ENCODE measurements around the gene CYP4V2.

CYP4V2 gene

GRCh38 chr4:186201010-186201409, 9.6 kb downstream of the CYP4V2 start:
- TF ChIP-seq POLR2A (IDR thresholded peaks at IDR 0.05; ENCODE audit: low read length) (no peak), GATA1 (IDR thresholded peaks at IDR 0.05; ENCODE audit: low read depth, low read length) (no peak)
- no peak for DNase-seq

GRCh38 chr4:186201535-186202230, 10.3 kb downstream of the CYP4V2 start:
- DNase-seq = peak; percentile 27 to 41
- TF ChIP-seq POLR2A (IDR thresholded peaks at IDR 0.05; ENCODE audit: low read length) (no peak), GATA1 (IDR thresholded peaks at IDR 0.05; ENCODE audit: low read depth, low read length) (no peak)

- no peak for TF ChIP-seq GATA1 (IDR thresholded peaks at IDR 0.05; ENCODE audit: low read depth, low read length)
- peak; percentile 4 for TF ChIP-seq POLR2A (IDR thresholded peaks at IDR 0.05; ENCODE audit: low read length)
- no peak for DNase-seq
Observed at GRCh38 chr4:186202490-186203140, 11.2 kb downstream of the CYP4V2 start.

GRCh38 chr4:186203406-186203805, 12.0 kb downstream of the CYP4V2 start:
- no peak for TF ChIP-seq GATA1 (IDR thresholded peaks at IDR 0.05; ENCODE audit: low read depth, low read length)
- TF ChIP-seq POLR2A (IDR thresholded peaks at IDR 0.05; ENCODE audit: low read length) = no peak
- DNase-seq = peak in 1 of 2 experiments; percentile 18

- TF ChIP-seq GATA1 (IDR thresholded peaks at IDR 0.05; ENCODE audit: low read depth, low read length) (no peak), POLR2A (IDR thresholded peaks at IDR 0.05; ENCODE audit: low read length) (peak; percentile 32)
- DNase-seq = no peak
Observed at GRCh38 chr4:186204103-186204559, 12.8 kb downstream of the CYP4V2 start.

GRCh38 chr4:186204686-186205085, 13.3 kb downstream of the CYP4V2 start:
- DNase-seq = no peak
- TF ChIP-seq GATA1 (IDR thresholded peaks at IDR 0.05; ENCODE audit: low read depth, low read length) (no peak), POLR2A (IDR thresholded peaks at IDR 0.05; ENCODE audit: low read length) (no peak)

GRCh38 chr4:186205156-186205555, 13.8 kb downstream of the CYP4V2 start:
- DNase-seq = no peak

GRCh38 chr4:186216465-186217024, 25.2 kb downstream of the CYP4V2 start:
- TF ChIP-seq POLR2A (IDR thresholded peaks at IDR 0.05; ENCODE audit: low read length) (no peak), GATA1 (IDR thresholded peaks at IDR 0.05; ENCODE audit: low read depth, low read length) (no peak)
- no peak for DNase-seq

More at GRCh38 chr4:186205156-186205555, 13.8 kb downstream of the CYP4V2 start:
- TF ChIP-seq GATA1 (IDR thresholded peaks at IDR 0.05; ENCODE audit: low read depth, low read length) (no peak), POLR2A (IDR thresholded peaks at IDR 0.05; ENCODE audit: low read length) (no peak)

GRCh38 chr4:186217733-186218293, 26.4 kb downstream of the CYP4V2 start:
- TF ChIP-seq POLR2A (IDR thresholded peaks at IDR 0.05; ENCODE audit: low read length) (no peak), GATA1 (IDR thresholded peaks at IDR 0.05; ENCODE audit: low read depth, low read length) (no peak)
- no peak for DNase-seq

GRCh38 chr4:186221624-186222023, 30.3 kb downstream of the CYP4V2 start:
- TF ChIP-seq GATA1 (IDR thresholded peaks at IDR 0.05; ENCODE audit: low read depth, low read length) (no peak), POLR2A (IDR thresholded peaks at IDR 0.05; ENCODE audit: low read length) (no peak)
- DNase-seq = no peak

GRCh38 chr4:186225848-186226247, 34.5 kb downstream of the CYP4V2 start:
- DNase-seq = no peak
- no peak for TF ChIP-seq POLR2A (IDR thresholded peaks at IDR 0.05; ENCODE audit: low read length)
- no peak for TF ChIP-seq GATA1 (IDR thresholded peaks at IDR 0.05; ENCODE audit: low read depth, low read length)

- no peak for DNase-seq
- TF ChIP-seq GATA1 (IDR thresholded peaks at IDR 0.05; ENCODE audit: low read depth, low read length) (no peak), POLR2A (IDR thresholded peaks at IDR 0.05; ENCODE audit: low read length) (no peak)
Observed at GRCh38 chr4:186226521-186227189, 35.3 kb downstream of the CYP4V2 start.

GRCh38 chr4:186227221-186227620, 35.9 kb downstream of the CYP4V2 start, which contains the start of gene KLKB1:
TSS of gene KLKB1 (plus strand) at chr4:186227507. CDS start at chr4:186228196, 689 bp downstream.
- DNase-seq = no peak
- TF ChIP-seq POLR2A (IDR thresholded peaks at IDR 0.05; ENCODE audit: low read length) (no peak), GATA1 (IDR thresholded peaks at IDR 0.05; ENCODE audit: low read depth, low read length) (no peak)

Measured in erythroblast (primary cell).